NCI-H1417 (cell line): ENCODE data around the gene CALM1.
"Not testable (repeated sequence)": the region's sequence is repeated elsewhere in the genome, so short reads cannot be mapped to it uniquely, and the experiment has no call there.

Source experiments
- DNase-seq, 3 experiments: peaks; one replicate each; lab custom pipeline; 2025; lab: John Stamatoyannopoulos, UW

The CALM1 gene

GRCh38 chr14:90383126-90383730 is 13.6 kb upstream of the CALM1 start:
- DNase-seq = peak; percentile 100

- peak; percentile 84 to 96 (median 94) for DNase-seq
Measured at GRCh38 chr14:90383731-90384542, 12.9 kb upstream of the CALM1 start.

GRCh38 chr14:90384543-90384911 is 12.3 kb upstream of the CALM1 start:
- DNase-seq = no peak

- no peak for DNase-seq
Measured at GRCh38 chr14:90386321-90386720, 10.5 kb upstream of the CALM1 start.

- DNase-seq = no peak
Measured at GRCh38 chr14:90387206-90387760, 9.5 kb upstream of the CALM1 start.

- DNase-seq = no peak
Measured at GRCh38 chr14:90388437-90388836, 8.4 kb upstream of the CALM1 start.

GRCh38 chr14:90388982-90389381 is 7.8 kb upstream of the CALM1 start:
- no peak for DNase-seq

GRCh38 chr14:90393966-90394365 is 2.9 kb upstream of the CALM1 start:
- no peak for DNase-seq

- not testable (repeated sequence) for DNase-seq
Measured at GRCh38 chr14:90394782-90395181, 2.0 kb upstream of the CALM1 start.

- DNase-seq = peak; percentile 75 to 89 (median 89)
Measured at GRCh38 chr14:90397425-90398314, 841 bp downstream of the CALM1 start.

- peak; percentile 36 to 87 (median 85) for DNase-seq
Measured at GRCh38 chr14:90398315-90398839, 1.5 kb downstream of the CALM1 start.

GRCh38 chr14:90398841-90399540 is 2.2 kb downstream of the CALM1 start:
- DNase-seq = peak in 1 of 3 experiments; percentile 65

GRCh38 chr14:90399541-90400444 is 3.0 kb downstream of the CALM1 start:
- peak; percentile 88 to 96 (median 96) for DNase-seq

- DNase-seq = peak in 2 of 3 experiments; percentile 39 to 60
Measured at GRCh38 chr14:90400904-90401561, 4.2 kb downstream of the CALM1 start.

GRCh38 chr14:90402016-90402415 is 5.2 kb downstream of the CALM1 start:
- DNase-seq = no peak

GRCh38 chr14:90403065-90403464 is 6.2 kb downstream of the CALM1 start:
- no peak for DNase-seq

- peak in 1 of 3 experiments; percentile 66 for DNase-seq
Measured at GRCh38 chr14:90405101-90405500, 8.3 kb downstream of the CALM1 start.

- peak; percentile 74 to 98 (median 96) for DNase-seq
Measured at GRCh38 chr14:90405755-90406154, 8.9 kb downstream of the CALM1 start.

- DNase-seq = peak in 2 of 3 experiments; percentile 62 to 81
Measured at GRCh38 chr14:90406384-90406798, 9.6 kb downstream of the CALM1 start.

GRCh38 chr14:90407230-90407629 is 10.4 kb downstream of the CALM1 start:
- no peak for DNase-seq
